H9 (cell line): ENCODE measurements around the gene GPBP1L1. TPM values are rescaled to one million over a fixed set of nuclear protein-coding genes. Genes with fewer than 3 reads are reported as not detected.

Experiments
- DNase-seq: peaks from one replicate; pipeline ENCODE4 v3.0.0-alpha.2; 2017
- H2AFZ ChIP-seq: one replicate; pipeline ENCODE4 v1.6.1; 2013; ENCODE audit warnings: mild to moderate bottlenecking, low read length, control low read depth, moderate library complexity
- H2AK5ac ChIP-seq: 2 replicates; pipeline ENCODE4 v1.6.1; 2013; ENCODE audit warnings: low read length, control low read depth, mixed read lengths; ENCODE audit not compliant: insufficient read length
- H2BK120ac ChIP-seq: one replicate; pipeline ENCODE4 v1.6.1; 2013; ENCODE audit warnings: low read depth, mild to moderate bottlenecking, low read length, control low read depth, inconsistent platforms; ENCODE audit not compliant: poor library complexity, severe bottlenecking
- H2BK12ac ChIP-seq: 2 replicates; pipeline ENCODE4 v1.6.1; 2013; ENCODE audit warnings: low read length, control low read depth, mixed read lengths, low read depth; ENCODE audit not compliant: insufficient read length
- H2BK15ac ChIP-seq: 2 replicates; pipeline ENCODE4 v1.6.1; 2013; ENCODE audit warnings: low read depth, low read length, control low read depth
- H2BK20ac ChIP-seq: one replicate; pipeline ENCODE4 v1.6.1; 2013; ENCODE audit warnings: low read depth, mild to moderate bottlenecking, low read length, control low read depth, inconsistent platforms; ENCODE audit not compliant: poor library complexity, severe bottlenecking
- H2BK5ac ChIP-seq: 2 replicates; pipeline ENCODE4 v1.6.1; 2013; ENCODE audit warnings: low read length, control low read depth, mixed read lengths; ENCODE audit not compliant: insufficient read length
- H3K14ac ChIP-seq: 2 replicates; pipeline ENCODE4 v1.6.1; 2013; ENCODE audit warnings: low read length, control low read depth; ENCODE audit not compliant: insufficient read depth
- H3K18ac ChIP-seq: 2 replicates; pipeline ENCODE4 v1.6.1; 2013; ENCODE audit warnings: low read depth, mild to moderate bottlenecking, mixed read lengths, low read length, control low read depth; ENCODE audit not compliant: insufficient read length
- H3K23ac ChIP-seq: 2 replicates; pipeline ENCODE4 v1.6.1; 2013; ENCODE audit warnings: low read length, control low read depth, mixed read lengths, low read depth; ENCODE audit not compliant: insufficient read length
- H3K23me2 ChIP-seq: 2 replicates; pipeline ENCODE4 v1.6.1; 2013; ENCODE audit warnings: low read depth, mild to moderate bottlenecking, mixed read lengths, low read length, control low read depth; ENCODE audit not compliant: insufficient read length, poor library complexity, severe bottlenecking
- H3K27ac ChIP-seq: 2 replicates; pipeline ENCODE4 v1.5.1; 2013; ENCODE audit warnings: low read length, control low read depth, mixed read lengths, low read depth; ENCODE audit not compliant: insufficient read length
- H3K27me3 ChIP-seq: 2 replicates; pipeline ENCODE4 v1.6.1; 2013; ENCODE audit warnings: low read length, control low read depth, inconsistent platforms; ENCODE audit not compliant: insufficient read depth
- H3K4ac ChIP-seq: 2 replicates; pipeline ENCODE4 v1.6.1; 2013; ENCODE audit warnings: low read depth, mild to moderate bottlenecking, control low read depth, inconsistent platforms, low read length, moderate library complexity
- H3K4me1 ChIP-seq: 2 replicates; pipeline ENCODE4 v1.6.1; 2013; ENCODE audit warnings: low read length, control low read depth, inconsistent platforms; ENCODE audit not compliant: insufficient read depth
- H3K4me2 ChIP-seq: 2 replicates; pipeline ENCODE4 v1.6.1; 2013; ENCODE audit warnings: low read length, control low read depth, mixed read lengths; ENCODE audit not compliant: insufficient read length, insufficient read depth
- H3K56ac ChIP-seq: 2 replicates; pipeline ENCODE4 v1.6.1; 2013; ENCODE audit warnings: low read depth, mild to moderate bottlenecking, mixed read lengths, low read length, control low read depth; ENCODE audit not compliant: insufficient read length
- H3K79me1 ChIP-seq: 2 replicates; pipeline ENCODE4 v1.6.1; 2013; ENCODE audit warnings: low read depth, mild to moderate bottlenecking, moderate library complexity, low read length, control low read depth, inconsistent platforms; ENCODE audit not compliant: insufficient read depth, poor library complexity, severe bottlenecking
- H3K79me2 ChIP-seq: 2 replicates; pipeline ENCODE4 v1.6.1; 2013; ENCODE audit warnings: low read length, control low read depth, inconsistent platforms; ENCODE audit not compliant: insufficient read depth
- H3K9ac ChIP-seq: 2 replicates; pipeline ENCODE4 v1.6.1; 2013; ENCODE audit warnings: low read length, control low read depth, mixed read lengths; ENCODE audit not compliant: insufficient read length; ENCODE audit errors: extremely low read depth
- H3K9me3 ChIP-seq: one replicate; pipeline ENCODE4 v1.6.1; 2013; ENCODE audit warnings: low read depth, low read length, inconsistent platforms; ENCODE audit not compliant: control insufficient read depth
- H3T11ph ChIP-seq: one replicate; pipeline ENCODE4 v1.6.1; 2013; ENCODE audit warnings: mild to moderate bottlenecking, low read length, control low read depth, inconsistent platforms
- H4K20me1 ChIP-seq: one replicate; pipeline ENCODE4 v1.6.1; 2013; ENCODE audit not compliant: control insufficient read depth, insufficient read length, insufficient read depth
- H4K5ac ChIP-seq: 2 replicates; pipeline ENCODE4 v1.6.1; 2013; ENCODE audit warnings: low read depth, mild to moderate bottlenecking, mixed read lengths, low read length, control low read depth; ENCODE audit not compliant: insufficient read length
- H4K8ac ChIP-seq: replicated peaks from 2 replicates; pipeline ENCODE4 v1.6.1; 2013; ENCODE audit warnings: low read length, control low read depth, mixed read lengths, low read depth; ENCODE audit not compliant: insufficient read length
- H4K91ac ChIP-seq: 2 replicates; pipeline ENCODE4 v1.6.1; 2013; ENCODE audit warnings: low read depth, mild to moderate bottlenecking, moderate library complexity, mixed read lengths, low read length, control low read depth; ENCODE audit not compliant: insufficient read length
- H3K27ac Mint-ChIP-seq, 3 experiments: 2 replicates in 2 of 3; 3 replicates in 1 of 3; pipeline ENCODE4 v1.8.0; 2020 to 2021; ENCODE audit warnings: mixed read lengths in 3 of 3, mild to moderate bottlenecking in 1 of 3, moderate library complexity in 1 of 3
- H3K27me3 Mint-ChIP-seq: 2 replicates; pipeline ENCODE4 v1.8.0; 2021; ENCODE audit warnings: low read depth, mild to moderate bottlenecking, moderate library complexity, mixed read lengths
- H3K36me3 Mint-ChIP-seq, 3 experiments: 2 replicates in 2 of 3; 3 replicates in 1 of 3; pipeline ENCODE4 v1.8.0; 2020 to 2021; ENCODE audit warnings: low read depth in 3 of 3, mixed read lengths in 3 of 3; ENCODE audit not compliant: insufficient read depth in 1 of 3
- H3K4me1 Mint-ChIP-seq, 2 experiments: 2 replicates each; pipeline ENCODE4 v1.8.0; 2020; ENCODE audit warnings: mixed read lengths in 2 of 2
- H3K4me3 Mint-ChIP-seq, 2 experiments: 2 replicates in 1 of 2; 3 replicates in 1 of 2; pipeline ENCODE4 v1.8.0; 2020 to 2021; ENCODE audit warnings: mild to moderate bottlenecking in 2 of 2, mixed read lengths in 2 of 2, moderate library complexity in 1 of 2
- H3K9me3 Mint-ChIP-seq, 2 experiments: 2 replicates in 1 of 2; 3 replicates in 1 of 2; pipeline ENCODE4 v1.8.0; 2020; ENCODE audit warnings: mild to moderate bottlenecking in 2 of 2, mixed read lengths in 2 of 2, moderate library complexity in 1 of 2
- CTCF ChIP-seq: fragments of 200-600 bp; sonication (generic); conservative IDR thresholded peaks from 3 replicates; pipeline ENCODE4 v1.8.0; 2021; ENCODE audit warnings: antibody characterized with exemption, mild to moderate bottlenecking
- WGBS: extraction: QIAGEN DNeasy Blood & Tissue Kit; methylation state at CpG from one replicate; pipeline ENCODE4 v1.1.7; 2013; ENCODE audit warnings: missing lambda C conversion rate, low lambda C conversion rate, mixed read lengths; ENCODE audit not compliant: insufficient read length; ENCODE audit errors: extremely low coverage; 5-methylcytosine and 5-hydroxymethylcytosine counted together
- total RNA-seq: library from RNA; stranded (reverse); gene quantifications from 2 replicates; pipeline ENCODE4 v1.2.1, GENCODE V29; 2021

GPBP1L1 gene
- total RNA-seq, 1 experiment from 2014 or later: 115 TPM

- Histone ChIP-seq H2AFZ (no peak overlapping the region), H3K23ac (no peak overlapping the region), H3T11ph (no peak overlapping the region), H4K20me1 (no peaks in the 10 kb centered on the region), H3K18ac (no peak overlapping the region), H3K9me3 (no peaks in the 10 kb centered on the region), H4K91ac (no peak overlapping the region), H2BK12ac (no peak overlapping the region), H3K79me2 (no peaks in the 10 kb centered on the region), H3K27ac (peak overlapping the region; percentile 7), H2BK20ac (no peak overlapping the region), H3K14ac (no peak overlapping the region), H2BK5ac (no peak overlapping the region), H3K23me2 (no peaks in the 10 kb centered on the region), H3K79me1 (no peaks in the 10 kb centered on the region), H2AK5ac (no peak overlapping the region), H3K4me2 (no peak overlapping the region), H2BK15ac (no peak overlapping the region), H3K9ac (no peak overlapping the region), H2BK120ac (no peak overlapping the region), H4K8ac (no peak overlapping the region), H3K27me3 (no peaks in the 10 kb centered on the region), H4K5ac (no peak overlapping the region), H3K4ac (no peak overlapping the region), H3K4me1 (no peaks in the 10 kb centered on the region), H3K56ac (no peak overlapping the region)
- TF ChIP-seq CTCF: no peak
- no peak for DNase-seq
- Mint-ChIP-seq H3K9me3 (no peaks in the 10 kb centered on the region), H3K27me3 (no peaks in the 10 kb centered on the region), H3K27ac (peak overlapping the region in 1 of 3 experiments; percentile 82; a peak in 2 of 7 replicates), H3K4me3 (no peak overlapping the region), H3K36me3 (peaks cover 16 to 48% (median 32%) of the 10 kb centered on the region in 3 experiments; a peak in 6 of 7 replicates), H3K4me1 (peaks cover 0 to 4% of the 10 kb centered on the region in 2 experiments; a peak in 1 of 4 replicates)
- no CpG with 5 or more reads among the region's 3 CpGs for WGBS
These were observed 64.9 kb downstream of the GPBP1L1 start for GRCh38 chr1:45621501-45621836.
